WI38 (cell line): Measurements from ENCODE around the gene ZNF609.

Experiments
- H3K4me3 ChIP-seq: 2 replicates; pipeline ENCODE4 v1.5.1; 2011; ENCODE audit warnings: low read depth, mild to moderate bottlenecking, control low read depth, low read length
- TF ChIP-seq, protein P1 (sequence below): IDR thresholded peaks from 2 replicates; pipeline ENCODE4 v1.5.1; 2012; ENCODE audit warnings: low read depth, mild to moderate bottlenecking, control low read depth, low read length

ZNF609 gene

DNA sequence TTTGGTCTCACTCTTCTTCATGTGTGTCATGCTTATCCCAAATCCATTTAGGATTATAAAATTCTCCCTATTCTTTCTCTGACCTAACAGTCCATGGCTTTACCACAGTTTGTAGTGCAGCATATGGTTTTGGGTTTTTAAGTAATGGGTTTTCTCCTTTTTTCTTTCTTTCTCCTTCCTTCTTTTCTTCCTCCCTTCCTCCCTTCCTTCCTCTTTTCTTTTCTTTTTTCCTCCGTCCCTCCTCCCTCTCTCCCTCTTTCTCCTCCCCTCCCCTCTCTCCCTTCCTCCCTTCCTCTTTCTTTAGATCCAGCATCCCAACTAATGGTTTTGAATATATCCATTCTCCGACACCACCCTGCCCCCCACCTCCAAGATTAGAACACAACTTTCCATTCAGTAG is 196.1 kb downstream of the ZNF609 start:
- TF ChIP-seq, protein P1, sequence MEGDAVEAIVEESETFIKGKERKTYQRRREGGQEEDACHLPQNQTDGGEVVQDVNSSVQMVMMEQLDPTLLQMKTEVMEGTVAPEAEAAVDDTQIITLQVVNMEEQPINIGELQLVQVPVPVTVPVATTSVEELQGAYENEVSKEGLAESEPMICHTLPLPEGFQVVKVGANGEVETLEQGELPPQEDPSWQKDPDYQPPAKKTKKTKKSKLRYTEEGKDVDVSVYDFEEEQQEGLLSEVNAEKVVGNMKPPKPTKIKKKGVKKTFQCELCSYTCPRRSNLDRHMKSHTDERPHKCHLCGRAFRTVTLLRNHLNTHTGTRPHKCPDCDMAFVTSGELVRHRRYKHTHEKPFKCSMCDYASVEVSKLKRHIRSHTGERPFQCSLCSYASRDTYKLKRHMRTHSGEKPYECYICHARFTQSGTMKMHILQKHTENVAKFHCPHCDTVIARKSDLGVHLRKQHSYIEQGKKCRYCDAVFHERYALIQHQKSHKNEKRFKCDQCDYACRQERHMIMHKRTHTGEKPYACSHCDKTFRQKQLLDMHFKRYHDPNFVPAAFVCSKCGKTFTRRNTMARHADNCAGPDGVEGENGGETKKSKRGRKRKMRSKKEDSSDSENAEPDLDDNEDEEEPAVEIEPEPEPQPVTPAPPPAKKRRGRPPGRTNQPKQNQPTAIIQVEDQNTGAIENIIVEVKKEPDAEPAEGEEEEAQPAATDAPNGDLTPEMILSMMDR, result no peak
- H3K4me3 ChIP-seq, result no peak overlapping the region

DNA sequence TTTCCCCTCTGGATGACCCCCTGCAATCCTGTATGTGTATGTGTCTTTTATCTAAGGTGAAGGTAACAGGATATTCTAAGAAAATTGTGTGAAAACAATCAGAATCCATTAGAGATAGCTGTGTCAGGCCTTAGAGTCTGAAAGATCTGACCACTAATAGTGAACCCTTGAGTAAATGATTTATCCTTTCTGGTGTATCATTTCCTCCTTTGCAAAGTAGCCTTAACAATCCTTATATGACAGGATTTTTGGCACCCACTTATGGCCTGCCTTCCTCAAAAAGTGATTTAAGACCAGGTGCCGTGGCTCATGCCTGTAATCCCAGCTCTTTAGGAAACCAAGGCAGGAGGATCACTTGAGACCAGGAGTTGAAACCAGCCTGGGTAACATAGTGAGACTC is 204.8 kb downstream of the ZNF609 start:
- TF ChIP-seq, protein P1, result no peak
- H3K4me3 ChIP-seq, result no peak overlapping the region

DNA sequence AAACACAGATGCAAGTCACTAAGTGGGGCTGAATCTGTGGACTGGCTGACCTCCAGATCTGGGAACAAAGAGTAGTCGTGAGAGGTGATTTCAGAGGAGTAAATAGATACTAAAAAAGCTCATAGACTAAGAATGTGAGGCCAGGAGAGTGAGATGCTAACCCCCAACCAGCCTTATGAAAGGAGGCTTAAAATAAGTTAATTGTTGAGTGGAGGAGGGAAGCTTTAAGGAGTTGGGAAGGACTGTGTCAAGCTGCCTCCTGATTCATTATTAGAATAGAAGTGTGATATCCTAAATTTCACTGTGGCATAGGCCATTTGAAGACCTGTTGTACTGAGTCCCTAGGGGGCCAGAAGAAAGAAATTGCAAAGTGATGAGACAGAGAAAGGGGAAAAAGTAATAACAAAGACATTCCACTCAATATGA is 207.4 kb downstream of the ZNF609 start:
- no peak overlapping the region for H3K4me3 ChIP-seq
- TF ChIP-seq, protein P1, result no peak

DNA sequence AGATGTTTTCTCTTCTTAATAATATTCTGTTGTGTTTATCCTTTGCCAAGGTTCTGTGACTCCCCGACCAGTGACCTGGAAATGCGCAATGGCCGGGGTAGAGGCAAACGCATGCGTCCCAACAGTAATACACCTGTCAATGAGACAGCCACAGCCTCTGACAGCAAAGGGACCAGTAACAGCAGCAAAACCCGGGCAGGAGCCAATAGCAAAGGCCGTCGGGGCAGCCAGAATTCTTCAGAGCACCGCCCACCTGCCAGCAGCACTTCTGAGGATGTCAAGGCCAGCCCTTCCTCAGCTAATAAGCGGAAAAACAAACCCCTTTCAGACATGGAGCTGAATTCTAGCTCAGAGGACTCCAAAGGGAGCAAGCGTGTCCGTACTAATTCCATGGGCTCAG is 213.5 kb downstream of the ZNF609 start:
- TF ChIP-seq, protein P1, result no peak
- H3K4me3 ChIP-seq, result no peak overlapping the region

DNA sequence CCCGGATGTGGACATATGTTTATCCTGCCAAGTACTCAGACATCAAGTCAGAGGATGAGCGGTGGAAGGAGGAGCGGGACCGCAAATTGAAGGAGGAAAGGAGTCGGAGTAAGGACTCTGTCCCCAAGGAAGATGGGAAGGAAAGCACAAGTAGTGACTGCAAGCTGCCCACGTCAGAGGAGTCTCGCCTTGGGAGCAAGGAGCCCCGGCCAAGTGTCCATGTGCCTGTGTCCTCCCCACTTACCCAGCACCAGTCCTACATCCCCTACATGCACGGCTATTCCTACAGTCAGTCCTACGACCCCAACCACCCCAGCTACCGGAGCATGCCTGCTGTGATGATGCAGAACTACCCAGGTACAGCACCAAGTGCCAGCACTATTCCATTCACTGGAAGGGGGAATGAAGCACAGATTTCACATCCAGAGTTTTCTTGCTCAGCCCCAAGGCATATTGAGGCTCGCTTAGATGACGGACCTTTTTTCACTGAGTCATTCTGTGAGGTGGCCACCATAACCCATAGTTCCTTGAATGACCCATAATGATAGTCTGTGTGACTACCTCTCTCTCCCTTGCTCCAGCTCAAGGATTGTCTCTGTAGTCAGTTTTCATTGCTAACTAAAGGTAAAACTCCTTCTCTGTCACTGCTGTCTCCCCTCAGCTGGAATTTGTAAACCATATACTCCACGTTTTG is 217.9 kb downstream of the ZNF609 start:
- H3K4me3 ChIP-seq, result no peak overlapping the region
- TF ChIP-seq, protein P1, result no peak

DNA sequence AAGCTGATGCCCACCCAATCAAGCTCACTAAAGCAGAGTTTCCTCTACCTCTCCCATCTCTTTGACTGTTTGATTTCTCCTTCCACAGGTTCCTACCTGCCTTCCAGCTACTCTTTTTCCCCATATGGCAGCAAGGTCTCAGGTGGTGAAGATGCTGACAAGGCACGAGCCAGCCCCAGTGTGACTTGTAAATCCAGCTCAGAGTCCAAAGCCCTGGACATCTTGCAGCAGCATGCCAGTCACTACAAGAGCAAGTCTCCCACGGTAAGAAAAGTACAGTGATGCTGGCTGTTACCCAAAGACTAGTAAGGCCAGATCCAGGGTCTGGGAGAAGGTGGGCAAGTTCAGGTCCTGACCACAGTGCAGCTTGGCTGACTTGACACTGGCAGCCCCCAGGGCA is 219.7 kb downstream of the ZNF609 start:
- TF ChIP-seq, protein P1, result no peak
- H3K4me3 ChIP-seq, result no peak overlapping the region

DNA sequence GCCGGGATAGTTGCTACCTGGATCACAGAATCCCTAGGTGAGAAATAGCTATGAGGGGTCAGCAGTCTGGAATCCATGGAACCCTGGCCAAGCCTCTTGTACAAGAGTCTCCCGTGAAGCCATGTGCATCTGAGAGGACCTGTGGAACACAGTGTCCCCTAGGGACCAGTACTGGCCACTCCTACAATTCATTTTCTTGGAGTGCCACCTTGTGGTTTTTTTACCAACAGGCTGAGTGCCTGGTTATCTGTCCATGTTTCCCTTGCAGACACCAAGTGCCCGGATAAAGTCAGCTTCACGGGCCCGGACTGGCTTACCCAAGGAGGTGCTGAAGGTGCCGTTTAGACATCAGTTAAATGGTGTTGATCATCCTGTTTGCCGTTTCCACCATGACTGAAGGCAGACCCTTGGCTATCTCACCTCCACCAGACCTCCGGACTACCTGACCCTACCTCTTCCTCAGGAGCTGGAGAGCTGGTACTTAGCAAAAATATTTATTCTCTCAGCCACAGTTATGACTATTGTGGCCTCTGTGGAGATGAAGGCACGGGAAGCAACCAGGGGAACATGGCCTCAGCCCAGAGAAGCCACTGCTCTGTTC is 221.1 kb downstream of the ZNF609 start:
- H3K4me3 ChIP-seq, result no peak overlapping the region
- TF ChIP-seq, protein P1, result peak; percentile 72
